ENCODE results near the gene RADX. TPM values are rescaled to one million over a fixed set of nuclear protein-coding genes. Genes with fewer than 3 reads are reported as not detected.

Gene RADX
- total RNA-seq, 2 experiments from 2014 or later: 13.1 to 14.8 TPM

Small RNAs within 50 kb of the gene (microRNA-seq; reads per million reads assigned to microRNA genes)
- not detected for gene MIR548AN (ENCODE audit: borderline microRNAs expressed, borderline replicate concordance)

Other genes with a start within 250 kb of the RADX start
- gene RNF128, start 114.7 kb downstream of the RADX start, total RNA-seq: not detected
- gene TBC1D8B, start 190.7 kb downstream of the RADX start, total RNA-seq: 1 to 10 TPM; 1.2 TPM

Measured in activated naive CD4-positive, alpha-beta T cell treated with anti-CD3 and anti-CD28 coated beads for 36 hours (primary cell).